ENCODE results near the gene FASTKD2.

GRCh38 chr2:206765242-206766056 is at the start of gene FASTKD2, which contains the start of gene MDH1B:
- TF ChIP-seq CTCF (IDR thresholded peaks at IDR 0.05) (peak in 1 of 3 experiments; percentile 18), POLR2A (IDR thresholded peaks at IDR 0.05) (no peak)

Data from testis (tissue), 2 donors.